DMS153 (cell line): Measurements from ENCODE around the gene AKAP13.

ENCODE experiments used
- DNase-seq: peaks from one replicate; lab custom pipeline; 2025; lab: John Stamatoyannopoulos, UW

AKAP13 gene

DNA sequence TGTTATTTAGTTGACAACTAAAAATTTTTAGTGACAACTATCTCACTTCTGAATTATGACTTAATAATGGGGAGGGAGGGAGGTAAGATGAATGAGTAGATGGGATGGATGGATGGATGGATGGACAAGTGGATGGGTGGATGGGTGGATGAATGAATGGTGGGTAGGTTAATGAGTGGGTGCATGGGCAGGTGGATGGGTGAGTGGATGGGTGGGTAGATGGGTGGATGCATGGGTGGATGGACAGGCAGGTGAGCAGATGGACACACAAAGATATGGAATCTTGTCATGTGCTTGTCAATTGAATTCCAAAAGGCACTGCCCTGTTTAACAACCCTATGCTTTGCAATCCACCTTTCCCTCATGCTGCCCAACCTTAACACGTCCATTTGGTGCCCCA lies 372.9 kb downstream of the AKAP13 start:
- DNase-seq, result no peak

DNA sequence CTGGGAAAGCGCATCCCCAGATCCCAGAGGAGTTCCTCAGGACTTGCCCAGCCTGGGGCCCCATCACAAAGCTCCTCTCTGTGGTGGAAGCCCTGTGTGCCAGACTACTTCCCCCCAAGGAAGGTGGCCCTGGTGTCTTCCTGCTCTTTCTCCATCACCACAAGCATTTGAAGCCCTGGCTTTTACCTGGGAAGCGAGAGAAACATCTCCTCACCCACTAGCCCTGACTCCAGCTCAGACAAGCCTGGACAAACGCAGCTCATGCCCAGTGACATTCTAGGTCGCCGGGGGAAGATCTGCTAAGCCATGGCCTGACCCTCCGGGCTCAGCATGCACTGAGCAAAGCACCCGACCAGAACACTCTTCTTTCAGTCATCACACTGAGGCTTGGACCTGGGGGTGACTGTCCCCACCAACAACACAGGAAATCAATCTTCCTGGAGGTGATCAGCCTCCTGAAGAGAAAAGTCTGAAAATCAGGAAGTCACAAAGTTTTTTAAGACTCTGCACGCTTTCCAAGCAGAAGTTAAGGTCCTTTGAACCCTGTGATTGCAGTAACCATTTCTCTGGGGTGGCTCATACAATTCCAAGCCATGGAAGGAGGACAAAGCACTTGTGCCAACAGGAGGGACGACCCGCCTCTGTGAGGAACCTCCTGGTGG lies 373.5 kb downstream of the AKAP13 start:
- no peak for DNase-seq

GRCh38 chr15:85754989-85755388 lies 374.6 kb downstream of the AKAP13 start:
- DNase-seq, result no peak

GRCh38 chr15:85755471-85755870 lies 375.1 kb downstream of the AKAP13 start:
- no peak for DNase-seq

GRCh38 chr15:85755942-85756341 lies 375.5 kb downstream of the AKAP13 start:
- no peak for DNase-seq

GRCh38 chr15:85756411-85757072 lies 376.1 kb downstream of the AKAP13 start:
- DNase-seq, result no peak

DNA sequence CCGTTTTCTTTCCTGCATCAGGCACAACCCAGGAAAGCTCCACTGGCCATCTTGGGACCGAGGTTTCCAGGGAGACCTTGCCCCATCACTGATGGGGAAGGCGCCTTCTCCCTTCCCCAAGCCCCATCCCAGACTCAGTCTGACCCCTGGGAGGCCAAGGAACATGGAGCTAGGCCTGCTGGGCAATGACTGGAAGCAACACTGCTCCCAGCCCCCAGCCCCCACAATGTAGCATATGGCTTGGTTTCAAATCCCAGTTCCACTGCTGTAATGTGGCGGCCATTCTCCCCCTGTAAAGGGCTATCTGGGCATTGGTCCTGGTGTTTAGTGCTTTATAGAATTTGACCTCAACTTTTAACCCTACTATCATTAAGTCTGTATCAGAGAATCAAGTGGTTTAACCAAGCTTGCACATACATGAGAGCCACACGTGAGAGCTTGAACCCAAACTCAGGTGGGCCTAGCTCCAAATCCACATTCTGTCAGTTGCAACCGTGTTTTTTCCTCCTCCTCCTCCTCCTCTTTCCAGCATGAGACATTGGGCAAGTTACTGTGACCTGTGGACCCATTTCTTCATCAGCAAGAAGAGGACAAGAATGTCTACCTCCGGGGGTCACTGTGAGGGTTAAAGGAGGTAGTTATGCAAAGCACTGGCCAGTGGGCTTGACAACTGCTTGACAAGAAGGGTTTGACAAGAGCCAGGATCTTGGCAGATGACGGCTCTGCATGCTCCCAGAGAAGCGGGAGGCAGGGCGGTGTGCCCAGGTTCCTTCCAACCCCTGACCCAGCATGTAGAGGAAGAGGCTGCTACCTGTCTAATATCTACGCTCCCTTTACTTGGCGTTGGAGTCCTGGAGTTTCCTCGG lies 376.9 kb downstream of the AKAP13 start:
- DNase-seq, result no peak

DNA sequence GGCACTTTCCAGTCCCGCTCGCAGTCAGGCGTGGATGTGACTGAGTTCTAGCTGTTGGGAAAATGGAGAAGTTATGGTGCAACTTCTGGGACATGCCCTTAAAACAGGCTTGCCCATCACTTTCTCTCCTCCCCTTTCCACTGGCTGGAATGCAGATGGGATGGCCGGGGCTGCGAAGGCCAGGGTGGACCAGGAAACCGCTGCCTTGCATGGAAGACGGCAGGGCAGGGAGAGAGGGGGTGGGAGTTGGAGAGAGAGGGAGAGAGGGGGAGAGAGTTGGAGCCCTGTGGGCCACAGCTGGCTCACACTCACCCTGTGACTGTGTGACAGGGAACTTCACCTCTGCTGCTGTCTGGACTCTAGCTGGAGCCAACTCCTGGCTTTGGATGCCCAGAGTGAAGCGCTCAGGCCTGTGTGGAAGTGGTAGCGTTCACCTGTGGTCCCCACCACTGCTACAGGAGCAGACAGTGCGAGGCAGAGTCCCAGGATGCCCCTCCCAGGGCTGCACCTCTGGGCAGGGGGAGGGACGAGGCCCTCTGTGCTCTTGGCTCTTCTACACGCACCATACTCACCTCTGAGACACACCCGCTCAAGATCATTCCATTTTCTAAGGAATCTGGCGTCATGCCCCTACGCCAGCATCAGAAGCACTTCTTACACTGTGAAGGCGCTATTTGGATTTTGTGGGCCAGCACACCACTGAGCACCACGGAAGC lies 377.7 kb downstream of the AKAP13 start:
- no peak for DNase-seq

DNA sequence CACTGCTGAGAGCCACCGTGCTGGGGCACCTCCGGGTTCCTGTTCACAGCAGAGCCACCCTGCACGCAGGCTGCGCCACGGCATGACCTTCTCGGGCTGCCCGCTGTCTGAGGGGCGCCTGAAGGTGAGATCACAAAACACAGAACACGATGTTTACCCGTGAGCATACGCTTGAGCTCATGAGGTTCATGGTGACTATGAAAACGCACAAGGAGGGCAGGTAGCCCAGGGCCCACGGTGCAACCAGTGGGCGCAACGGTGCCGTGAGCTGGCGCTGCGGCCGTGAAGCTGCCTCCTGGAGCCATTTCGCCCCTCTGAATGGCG lies 378.2 kb downstream of the AKAP13 start:
- no peak for DNase-seq

DNA sequence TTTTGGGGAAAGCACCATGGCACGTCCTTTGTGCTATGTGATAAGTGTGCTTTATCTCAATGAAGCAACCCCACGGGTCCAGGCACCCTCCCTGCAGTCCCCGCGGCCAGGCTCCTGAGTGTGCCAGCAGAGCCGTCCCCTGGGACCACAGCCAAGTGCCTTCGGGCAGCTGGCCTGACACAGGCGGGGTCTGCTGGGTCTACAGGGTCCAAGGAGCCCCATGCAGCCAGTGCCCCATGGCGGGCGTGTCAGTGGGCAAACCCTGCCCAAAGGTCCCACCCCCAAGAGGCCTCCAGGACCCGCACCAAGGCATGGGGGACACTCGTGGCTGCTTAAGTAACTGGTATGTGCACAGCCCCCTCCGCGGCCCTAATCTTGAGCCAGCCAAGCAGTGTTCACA lies 379.0 kb downstream of the AKAP13 start:
- DNase-seq, result no peak

- no peak for DNase-seq
These were observed 379.6 kb downstream of the AKAP13 start for GRCh38 chr15:85760049-85760448.

GRCh38 chr15:85760531-85761371 lies 380.3 kb downstream of the AKAP13 start:
- DNase-seq, result no peak

GRCh38 chr15:85761635-85762034 lies 381.2 kb downstream of the AKAP13 start:
- DNase-seq, result no peak

GRCh38 chr15:85762039-85762755 lies 381.8 kb downstream of the AKAP13 start:
- no peak for DNase-seq

DNA sequence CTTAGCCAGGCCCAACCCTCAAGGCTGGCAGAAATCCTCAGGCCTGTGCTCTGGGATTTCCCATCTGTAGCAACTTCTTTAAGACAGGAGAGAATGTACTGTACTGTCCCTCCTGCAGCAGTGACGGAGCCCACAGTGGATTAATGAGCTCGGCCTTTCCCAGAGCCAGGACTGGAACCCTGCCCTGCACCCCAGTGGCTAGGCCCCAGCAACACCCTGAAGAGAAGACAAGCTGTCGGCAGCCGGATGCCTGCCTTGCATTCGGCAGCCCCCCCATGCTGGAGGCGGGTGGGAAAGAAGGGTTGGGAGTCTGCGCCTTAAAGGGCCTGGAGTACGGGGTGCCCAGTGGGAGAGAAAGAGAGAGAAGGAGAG lies 382.3 kb downstream of the AKAP13 start:
- DNase-seq, result no peak

- no peak for DNase-seq
These were observed 382.8 kb downstream of the AKAP13 start for GRCh38 chr15:85763157-85763556.

- DNase-seq, result no peak
These were observed 383.6 kb downstream of the AKAP13 start for GRCh38 chr15:85763673-85764633.

- no peak for DNase-seq
These were observed 384.4 kb downstream of the AKAP13 start for GRCh38 chr15:85764649-85765277.
